ENCODE measurements around the gene ERCC6L. TPM values are rescaled to one million over a fixed set of nuclear protein-coding genes. Genes with fewer than 3 reads are reported as not detected.

The ERCC6L gene
- total RNA-seq, 1 experiment from 2014 or later = 19.8 TPM

- TF ChIP-seq PRDM15 (CRISPR knock-in tag; IDR thresholded peaks at IDR 0.05) = no peak
- TF ChIP-seq FOXK1 (CRISPR knock-in tag; IDR thresholded peaks at IDR 0.05) = no peak
- no peak for TF ChIP-seq ZBTB21 (CRISPR knock-in tag; IDR thresholded peaks at IDR 0.05; ENCODE audit: borderline replicate concordance)
- no peak for TF ChIP-seq SMAD3 (CRISPR knock-in tag; IDR thresholded peaks at IDR 0.05; ENCODE audit: borderline replicate concordance)
- TF ChIP-seq JUN (CRISPR knock-in tag; IDR thresholded peaks at IDR 0.05) = no peak
- TF ChIP-seq NR2C2 (CRISPR knock-in tag; IDR thresholded peaks at IDR 0.05) = no peak
- no peak for TF ChIP-seq ELF4 (CRISPR knock-in tag; IDR thresholded peaks at IDR 0.05; ENCODE audit: low read depth)
- TF ChIP-seq GTF2I (CRISPR knock-in tag; conservative IDR thresholded peaks at IDR 0.05) = no peak
Observed at GRCh38 chrX:72201836-72202536, 36.8 kb downstream of the ERCC6L start (continued).

DNA sequence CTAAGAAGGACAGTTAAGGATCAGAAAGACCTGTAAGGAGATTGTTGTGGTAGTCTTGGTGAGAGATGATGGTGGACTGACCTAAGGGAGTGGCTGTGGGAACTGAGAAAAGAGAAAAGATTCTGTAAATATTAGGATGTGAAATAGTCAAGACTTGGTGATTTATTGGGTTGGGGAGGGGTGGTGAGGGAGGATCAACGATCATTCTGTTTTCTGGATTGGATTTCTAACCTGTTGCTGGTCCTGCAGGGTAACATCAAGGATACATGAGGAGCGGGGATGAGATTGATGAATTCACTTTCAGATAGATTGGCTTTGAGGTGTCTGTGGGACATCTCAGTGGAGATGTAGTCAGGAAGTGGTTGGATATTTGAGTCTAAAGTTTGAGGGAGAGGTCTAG is 55.9 kb downstream of the ERCC6L start:
- no peak overlapping the region for H3K27ac Mint-ChIP-seq
- ATAC-seq (no peak), DNase-seq (ENCODE audit: low spot score) (no peak)
- H3K4me3 Mint-ChIP-seq = no peak overlapping the region
- ChIA-PET POLR2A (interaction anchor here (0.6 kb wide), 1 partner anchor 52 kb away, joined by 5 read pairs; no protein-coding TSS in a partner anchor), CTCF (no interaction called here)
- no peaks in the 10 kb centered on the region for H3K9me3 Mint-ChIP-seq
- no peaks in the 10 kb centered on the region for H3K4me1 Mint-ChIP-seq
- no peaks in the 10 kb centered on the region for H3K36me3 Mint-ChIP-seq
- TF ChIP-seq MAX (CRISPR knock-in tag; IDR thresholded peaks at IDR 0.05) (no peak), ZNF232 (CRISPR knock-in tag; IDR thresholded peaks at IDR 0.05) (no peak), NFE2L1 (CRISPR knock-in tag; IDR thresholded peaks at IDR 0.05) (no peak), FOXP1 (CRISPR knock-in tag; IDR thresholded peaks at IDR 0.05; ENCODE audit: borderline replicate concordance) (no peak), NR3C1 (CRISPR knock-in tag; conservative IDR thresholded peaks at IDR 0.05; ENCODE audit: low read depth) (no peak), PRDM15 (CRISPR knock-in tag; IDR thresholded peaks at IDR 0.05) (no peak), ZNF396 (CRISPR knock-in tag; IDR thresholded peaks at IDR 0.05; ENCODE audit: borderline replicate concordance) (no peak), ZNF317 (CRISPR knock-in tag; IDR thresholded peaks at IDR 0.05; ENCODE audit: borderline replicate concordance, low read depth) (no peak)
- TF ChIP-seq, protein P1, sequence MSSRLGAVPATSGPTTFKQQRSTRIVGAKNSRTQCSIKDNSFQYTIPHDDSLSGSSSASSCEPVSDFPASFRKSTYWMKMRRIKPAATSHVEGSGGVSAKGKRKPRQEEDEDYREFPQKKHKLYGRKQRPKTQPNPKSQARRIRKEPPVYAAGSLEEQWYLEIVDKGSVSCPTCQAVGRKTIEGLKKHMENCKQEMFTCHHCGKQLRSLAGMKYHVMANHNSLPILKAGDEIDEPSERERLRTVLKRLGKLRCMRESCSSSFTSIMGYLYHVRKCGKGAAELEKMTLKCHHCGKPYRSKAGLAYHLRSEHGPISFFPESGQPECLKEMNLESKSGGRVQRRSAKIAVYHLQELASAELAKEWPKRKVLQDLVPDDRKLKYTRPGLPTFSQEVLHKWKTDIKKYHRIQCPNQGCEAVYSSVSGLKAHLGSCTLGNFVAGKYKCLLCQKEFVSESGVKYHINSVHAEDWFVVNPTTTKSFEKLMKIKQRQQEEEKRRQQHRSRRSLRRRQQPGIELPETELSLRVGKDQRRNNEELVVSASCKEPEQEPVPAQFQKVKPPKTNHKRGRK (CRISPR knock-in tag; IDR thresholded peaks at IDR 0.05; ENCODE audit: borderline replicate concordance) = no peak
- TF ChIP-seq, protein P2, sequence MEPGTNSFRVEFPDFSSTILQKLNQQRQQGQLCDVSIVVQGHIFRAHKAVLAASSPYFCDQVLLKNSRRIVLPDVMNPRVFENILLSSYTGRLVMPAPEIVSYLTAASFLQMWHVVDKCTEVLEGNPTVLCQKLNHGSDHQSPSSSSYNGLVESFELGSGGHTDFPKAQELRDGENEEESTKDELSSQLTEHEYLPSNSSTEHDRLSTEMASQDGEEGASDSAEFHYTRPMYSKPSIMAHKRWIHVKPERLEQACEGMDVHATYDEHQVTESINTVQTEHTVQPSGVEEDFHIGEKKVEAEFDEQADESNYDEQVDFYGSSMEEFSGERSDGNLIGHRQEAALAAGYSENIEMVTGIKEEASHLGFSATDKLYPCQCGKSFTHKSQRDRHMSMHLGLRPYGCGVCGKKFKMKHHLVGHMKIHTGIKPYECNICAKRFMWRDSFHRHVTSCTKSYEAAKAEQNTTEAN (CRISPR knock-in tag; IDR thresholded peaks at IDR 0.05) = no peak
- TF ChIP-seq, protein P3, sequence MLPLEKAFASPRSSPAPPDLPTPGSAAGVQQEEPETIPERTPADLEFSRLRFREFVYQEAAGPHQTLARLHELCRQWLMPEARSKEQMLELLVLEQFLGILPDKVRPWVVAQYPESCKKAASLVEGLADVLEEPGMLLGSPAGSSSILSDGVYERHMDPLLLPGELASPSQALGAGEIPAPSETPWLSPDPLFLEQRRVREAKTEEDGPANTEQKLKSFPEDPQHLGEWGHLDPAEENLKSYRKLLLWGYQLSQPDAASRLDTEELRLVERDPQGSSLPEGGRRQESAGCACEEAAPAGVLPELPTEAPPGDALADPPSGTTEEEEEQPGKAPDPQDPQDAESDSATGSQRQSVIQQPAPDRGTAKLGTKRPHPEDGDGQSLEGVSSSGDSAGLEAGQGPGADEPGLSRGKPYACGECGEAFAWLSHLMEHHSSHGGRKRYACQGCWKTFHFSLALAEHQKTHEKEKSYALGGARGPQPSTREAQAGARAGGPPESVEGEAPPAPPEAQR (CRISPR knock-in tag; IDR thresholded peaks at IDR 0.05) = no peak
- H3K27me3 Mint-ChIP-seq (ENCODE audit: low read depth) = no peaks in the 10 kb centered on the region
